ENCODE data around the gene ITPR1.

- TF ChIP-seq ZFP3 (CRISPR knock-in tag; IDR thresholded peaks at IDR 0.05) (no peak), PATZ1 (CRISPR knock-in tag; IDR thresholded peaks at IDR 0.05; ENCODE audit: borderline replicate concordance) (no peak), ZC3H10 (CRISPR knock-in tag; IDR thresholded peaks at IDR 0.05) (no peak), RARB (CRISPR knock-in tag; IDR thresholded peaks at IDR 0.05) (no peak), BACH2 (CRISPR knock-in tag; IDR thresholded peaks at IDR 0.05; ENCODE audit: borderline replicate concordance) (no peak)
These were observed 194.0 kb downstream of the ITPR1 start for GRCh38 chr3:4687167-4687566.

Data from SK-N-SH treated with all-trans-retinoic acid at 6 μM for 48 hours (cell line).